SKM-1 treated with dmso at 0.1 percent for 144 hours (cell line): ENCODE measurements around the gene PDZD7.
A peak's percentile ranks its signal among the peaks of the same experiment; 100 is the strongest.

ENCODE experiments used
- DNase-seq: peaks from one replicate; lab custom pipeline; 2025; ENCODE audit not compliant: unreplicated experiment; lab: John Stamatoyannopoulos, UW

PDZD7 gene

DNA sequence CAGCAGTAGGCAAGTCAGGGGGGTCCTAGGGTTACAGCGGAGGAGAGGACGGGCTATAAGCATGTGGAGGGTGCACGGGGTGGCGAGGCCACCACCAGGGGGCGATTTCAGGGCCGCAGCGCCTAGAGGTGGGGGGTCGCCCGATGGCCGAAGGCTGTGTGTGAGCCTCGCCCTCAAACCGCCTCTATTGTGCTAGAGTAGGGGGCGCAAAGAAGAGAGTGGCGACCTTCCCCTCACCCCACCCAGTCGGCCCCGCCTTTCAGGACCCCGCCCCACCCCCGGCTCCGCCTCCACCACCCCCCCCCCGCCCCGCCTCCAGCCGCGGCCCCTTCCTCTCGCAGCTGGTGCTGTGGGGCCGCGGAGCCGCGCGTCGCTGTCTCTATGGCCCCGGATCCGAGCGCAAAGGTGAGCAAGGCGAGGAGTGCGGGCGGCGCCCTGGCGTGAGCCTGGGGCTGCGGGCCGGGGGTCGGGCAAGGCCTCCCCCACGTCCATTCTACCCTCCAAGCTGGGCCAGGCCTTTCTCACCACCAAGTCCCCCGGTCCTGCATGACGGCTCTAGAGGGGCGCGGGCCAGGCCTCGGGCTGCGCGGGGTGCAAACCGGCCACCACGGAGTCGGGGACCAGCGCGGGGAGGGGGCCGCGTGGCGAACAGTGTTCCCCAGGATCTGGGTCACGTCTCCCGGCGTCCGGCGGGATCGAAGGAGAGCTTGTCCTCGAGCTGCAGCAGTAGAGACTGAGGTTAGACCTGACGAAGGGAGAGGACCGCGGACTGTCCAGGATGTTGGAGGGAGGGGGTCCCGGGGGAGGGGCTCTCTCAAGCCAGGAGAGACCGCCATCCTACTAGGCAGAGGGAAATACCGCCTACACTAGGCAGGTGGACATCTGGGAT lies 61.5 kb downstream of the PDZD7 start, which contains the start of gene SEMA4G:
Gene SEMA4G, plus strand, starts transcription at position 318 of the 889 bp plus-strand sequence. CDS start 3,409 bp downstream, outside the sequence.
- peak; percentile 28 for DNase-seq

DNA sequence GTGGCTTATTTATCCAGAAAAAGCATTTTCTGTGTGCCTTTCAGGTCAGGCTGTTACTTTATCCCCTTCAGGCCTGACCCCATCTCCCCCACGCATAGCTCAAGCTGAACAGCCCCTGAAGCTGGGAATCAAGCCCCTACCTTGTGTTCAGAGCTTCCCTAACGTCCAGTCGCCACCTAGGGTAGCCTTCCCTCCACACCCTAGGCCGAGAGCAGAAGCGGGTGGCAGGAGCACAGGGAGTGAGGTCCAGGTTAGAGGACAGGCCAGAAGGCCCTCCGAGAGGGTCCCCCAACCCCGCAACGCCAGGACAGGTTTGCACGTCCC lies 62.1 kb downstream of the PDZD7 start:
- DNase-seq, result no peak

DNA sequence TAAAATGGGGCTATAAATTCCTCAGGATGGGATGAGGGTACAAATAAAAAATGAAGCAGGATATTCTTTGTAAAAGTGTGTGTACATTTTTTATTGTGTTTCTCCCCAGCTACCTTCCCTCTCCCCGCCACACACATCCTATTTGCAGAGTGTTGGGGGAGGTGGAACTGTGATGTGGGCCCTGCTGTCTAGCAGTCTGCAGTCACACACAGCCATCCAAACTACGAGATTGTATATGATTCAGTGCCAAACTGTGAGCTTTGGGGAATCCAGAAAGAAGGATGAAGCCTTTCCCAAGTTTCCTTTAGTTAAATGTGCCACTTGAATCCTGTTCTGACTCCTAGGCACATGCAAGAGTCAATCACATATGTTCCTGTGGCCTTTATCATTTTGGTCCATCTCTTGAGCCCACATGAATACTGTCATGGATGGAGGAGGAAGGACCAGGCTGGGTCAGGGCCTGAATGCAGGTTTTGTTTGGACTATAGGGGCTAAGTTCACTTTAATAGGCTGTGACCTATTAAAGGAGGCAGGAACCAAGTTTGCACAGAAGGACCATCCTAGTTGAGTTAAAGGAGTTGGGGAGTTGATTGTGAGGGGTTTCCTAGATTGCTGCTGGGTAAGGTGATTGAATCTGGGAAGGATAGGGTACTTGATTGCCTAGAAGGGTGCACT lies 62.7 kb downstream of the PDZD7 start:
- DNase-seq, result no peak

DNA sequence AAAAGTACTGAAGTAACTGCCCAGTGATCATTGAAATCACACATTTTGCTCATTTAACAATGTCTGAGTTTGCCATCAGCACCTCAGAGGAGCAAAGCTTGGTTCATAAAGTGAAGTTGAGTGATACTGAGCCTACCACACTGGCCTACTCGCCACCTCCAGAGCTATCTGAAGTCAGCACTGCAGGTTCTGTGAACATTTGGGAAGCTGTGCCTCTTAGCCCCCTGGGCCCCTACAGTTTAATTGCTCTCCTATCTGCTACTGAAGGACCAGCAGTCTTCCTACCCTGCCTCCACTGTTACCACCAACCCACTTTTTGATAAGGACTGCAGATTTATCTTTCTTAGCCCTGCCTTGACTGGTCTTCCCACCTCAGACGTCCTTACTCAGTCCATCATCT lies 63.6 kb downstream of the PDZD7 start:
- no peak for DNase-seq

DNA sequence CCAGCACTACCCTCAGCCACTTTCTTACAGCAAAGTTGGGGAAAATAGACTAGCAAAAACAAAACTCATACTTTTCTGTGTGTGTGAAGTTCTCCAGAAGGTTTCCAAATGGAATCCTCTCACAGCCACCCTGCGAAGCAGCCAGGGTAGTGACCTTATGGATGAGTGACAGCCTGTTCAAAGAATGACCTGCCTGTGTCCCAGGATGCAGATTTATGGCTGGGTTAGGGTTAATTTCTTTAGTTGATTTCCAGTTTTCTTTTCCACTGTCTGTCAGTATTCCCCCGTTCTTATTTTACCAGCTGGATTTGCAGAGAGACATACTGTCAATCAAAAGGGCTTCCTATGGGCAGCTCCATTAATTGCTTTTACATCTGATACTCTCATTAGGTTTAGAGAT lies 64.0 kb downstream of the PDZD7 start:
- no peak for DNase-seq

DNA sequence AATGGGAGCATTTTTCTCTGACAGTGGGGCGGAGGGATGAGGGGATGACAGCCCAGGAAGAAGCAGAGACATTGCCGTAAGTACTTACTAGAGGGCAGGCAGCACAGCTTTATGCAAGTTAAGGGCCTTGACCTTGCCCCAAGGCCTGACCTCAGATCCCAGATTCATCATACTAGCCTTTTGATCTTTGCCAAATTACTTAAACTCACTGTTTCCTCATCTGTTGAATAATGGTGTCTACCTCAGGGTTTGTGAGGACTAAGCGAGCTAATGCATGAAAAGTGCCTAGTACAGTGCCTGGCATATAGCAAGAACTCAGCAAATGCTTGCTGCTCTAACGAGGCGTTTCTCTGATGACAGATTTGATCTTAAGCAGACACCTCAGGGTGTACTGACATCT lies 65.1 kb downstream of the PDZD7 start:
- no peak for DNase-seq

DNA sequence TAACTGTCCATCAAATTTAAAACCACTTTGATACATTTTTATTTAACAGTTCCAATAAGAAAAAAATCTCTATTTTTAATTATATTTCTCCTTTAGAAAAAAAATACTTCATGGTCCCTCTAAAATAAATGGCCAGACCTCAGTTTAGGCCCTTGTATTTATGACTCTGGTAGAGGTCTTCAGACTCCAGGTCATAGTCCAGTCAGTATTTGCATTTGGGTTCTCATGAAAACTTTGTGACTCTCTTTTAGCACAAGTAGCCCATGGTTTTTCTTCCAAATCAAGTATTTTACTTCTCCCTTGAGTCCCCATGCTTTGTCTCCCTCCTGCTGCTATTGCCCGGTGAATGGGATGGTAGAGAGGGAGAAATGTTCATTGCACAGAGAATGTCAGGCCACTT lies 67.1 kb downstream of the PDZD7 start:
- DNase-seq, result no peak

DNA sequence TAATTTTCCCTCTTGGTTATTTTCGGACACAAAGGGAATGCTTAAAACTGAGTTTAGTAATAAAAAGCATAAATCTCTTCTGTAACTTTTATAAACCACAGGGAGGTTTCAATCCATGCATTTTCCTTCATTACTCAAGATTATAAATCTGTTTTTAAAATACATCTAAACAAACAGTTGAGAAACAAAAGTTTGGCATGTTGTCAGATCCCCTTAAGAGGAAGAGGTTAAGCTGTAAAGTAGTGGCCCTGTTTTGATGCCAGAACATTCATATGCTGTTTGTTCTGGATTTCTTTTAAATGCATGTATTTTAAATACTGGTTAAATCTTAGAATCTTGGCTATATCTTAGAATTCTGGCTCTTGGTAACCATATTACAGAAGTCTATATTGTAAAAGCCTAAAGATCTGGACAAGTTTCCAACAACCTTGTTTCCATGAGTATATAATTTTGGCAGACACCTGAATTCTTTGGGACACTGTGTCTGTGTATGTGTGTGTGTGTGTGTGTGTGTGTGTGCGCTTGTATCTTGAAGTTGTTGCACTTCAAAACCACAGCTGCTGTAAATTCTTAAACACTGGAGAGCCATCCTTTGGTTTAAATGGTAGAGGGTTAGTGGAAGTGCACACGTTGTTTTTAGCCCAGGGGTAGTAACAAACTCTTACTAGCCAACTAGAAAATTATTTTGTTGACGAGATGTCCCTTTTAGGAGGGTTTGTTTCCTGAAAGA lies 68.4 kb downstream of the PDZD7 start:
- DNase-seq, result no peak

DNA sequence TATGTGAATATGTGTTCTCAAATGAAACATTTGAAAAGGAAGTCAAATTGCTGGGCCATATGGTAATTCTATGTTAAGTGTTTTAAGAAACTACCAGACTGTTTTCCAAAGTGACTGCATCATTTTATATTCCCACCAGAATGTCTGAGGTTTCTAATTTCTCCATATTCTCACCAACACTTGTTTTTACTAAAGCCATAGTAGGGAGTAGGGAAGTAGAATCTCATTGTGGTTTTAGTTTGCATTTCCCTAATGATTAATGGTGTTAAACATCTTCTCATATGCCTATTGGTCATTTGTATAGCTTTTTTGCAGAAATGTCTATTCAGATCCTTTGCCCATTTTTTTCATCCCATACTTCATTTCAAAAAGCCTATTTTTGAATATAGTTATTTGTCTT lies 70.7 kb downstream of the PDZD7 start:
- no peak for DNase-seq
